Measurements from ENCODE around the gene SFSWAP. TPM values are rescaled to one million over a fixed set of nuclear protein-coding genes. Genes with fewer than 3 reads are reported as not detected.
A peak's percentile ranks its signal among the peaks of the same experiment; 100 is the strongest.
"Not testable (repeated sequence)": the region's sequence is repeated elsewhere in the genome, so short reads cannot be mapped to it uniquely, and the experiment has no call there.

The SFSWAP gene
- total RNA-seq, 1 experiment from 2014 or later: 48.1 TPM

DNA sequence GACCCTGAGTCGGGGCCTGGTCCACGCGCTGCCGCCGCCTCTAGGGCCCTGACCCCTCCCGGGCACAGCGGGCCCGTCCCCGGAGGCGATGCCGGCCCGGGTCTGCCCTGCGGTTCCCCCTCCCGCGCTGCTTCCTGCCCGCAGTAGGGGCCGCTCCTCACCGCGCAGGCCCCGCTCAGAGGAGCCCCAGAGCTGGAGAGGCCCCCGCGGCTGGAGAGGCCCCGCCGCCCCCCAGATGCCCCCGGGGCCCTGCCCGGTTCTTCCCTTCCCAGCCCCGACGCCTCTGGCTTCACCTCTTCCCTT lies 49.0 kb upstream of the SFSWAP start:
- not testable (repeated sequence) for H3K4me1 Mint-ChIP-seq; H2BK120ac ChIP-seq (ENCODE audit: low read depth, low read length, poor library complexity, severe bottlenecking); H3K9me3 ChIP-seq (ENCODE audit: control insufficient read depth, low read depth, low read length); H4K91ac ChIP-seq (ENCODE audit: insufficient read length, low read depth, low read length); H3K79me1 ChIP-seq (ENCODE audit: insufficient read depth, low read depth, low read length, poor library complexity, severe bottlenecking); H2AFZ ChIP-seq (ENCODE audit: low read length); H2BK15ac ChIP-seq (ENCODE audit: low read depth, low read length); DNase-seq; H2BK12ac ChIP-seq (ENCODE audit: insufficient read length, low read depth, low read length); H4K5ac ChIP-seq (ENCODE audit: insufficient read length, low read depth, low read length); H3K23ac ChIP-seq (ENCODE audit: insufficient read length, low read depth, low read length); H3K27me3 Mint-ChIP-seq (ENCODE audit: low read depth); H4K8ac ChIP-seq (replicated peaks; ENCODE audit: insufficient read length, low read depth, low read length); H3K27ac Mint-ChIP-seq; H3K27ac ChIP-seq (ENCODE audit: insufficient read length, low read depth, low read length); H3K79me2 ChIP-seq (ENCODE audit: insufficient read depth, low read length); H3K9me3 Mint-ChIP-seq; H3K14ac ChIP-seq (ENCODE audit: insufficient read depth, low read length); H3T11ph ChIP-seq (ENCODE audit: low read length); H3K4me1 ChIP-seq (ENCODE audit: insufficient read depth, low read length); H3K4me3 Mint-ChIP-seq; H4K20me1 ChIP-seq (ENCODE audit: control insufficient read depth, insufficient read depth, insufficient read length); H2BK5ac ChIP-seq (ENCODE audit: insufficient read length, low read length); H2AK5ac ChIP-seq (ENCODE audit: insufficient read length, low read length); H3K18ac ChIP-seq (ENCODE audit: insufficient read length, low read depth, low read length); H3K23me2 ChIP-seq (ENCODE audit: insufficient read length, low read depth, low read length, poor library complexity, severe bottlenecking); H3K27me3 ChIP-seq (ENCODE audit: insufficient read depth, low read length); H3K4me2 ChIP-seq (ENCODE audit: insufficient read depth, insufficient read length, low read length); H3K9ac ChIP-seq (ENCODE audit: extremely low read depth, insufficient read length, low read length); H2BK20ac ChIP-seq (ENCODE audit: low read depth, low read length, poor library complexity, severe bottlenecking); H3K4ac ChIP-seq (ENCODE audit: low read depth, low read length); H3K56ac ChIP-seq (ENCODE audit: insufficient read length, low read depth, low read length); H3K36me3 Mint-ChIP-seq (ENCODE audit: insufficient read depth in 1 of 3, low read depth in 3 of 3)
- WGBS (ENCODE audit: extremely low coverage, insufficient read length, low lambda C conversion rate): no CpG with 5 or more reads among the region's 28 CpGs

DNA sequence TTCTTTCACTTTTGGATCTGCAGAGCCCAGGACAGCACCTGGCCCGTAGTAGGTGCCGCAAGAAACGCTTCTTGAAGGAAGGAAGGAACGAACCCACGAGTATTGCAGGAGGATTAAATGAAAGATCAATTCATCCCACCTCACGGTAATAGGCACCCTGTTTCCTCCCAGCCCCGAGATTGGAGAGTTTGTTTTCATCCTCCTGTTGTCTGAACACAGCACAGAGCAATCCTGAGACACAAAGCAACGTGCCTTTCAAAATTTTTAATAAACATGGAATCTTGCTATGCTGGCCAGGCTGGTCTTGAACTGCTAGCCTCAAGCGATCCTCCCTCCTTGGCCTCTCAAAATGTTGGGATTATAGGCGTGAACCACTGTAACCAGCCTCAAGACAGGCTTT lies 48.5 kb upstream of the SFSWAP start:
- H3K27me3 Mint-ChIP-seq (ENCODE audit: low read depth); H3K9me3 Mint-ChIP-seq; H4K8ac ChIP-seq (replicated peaks; ENCODE audit: insufficient read length, low read depth, low read length); H3K14ac ChIP-seq (ENCODE audit: insufficient read depth, low read length); H3K27me3 ChIP-seq (ENCODE audit: insufficient read depth, low read length); H2BK5ac ChIP-seq (ENCODE audit: insufficient read length, low read length); H2BK20ac ChIP-seq (ENCODE audit: low read depth, low read length, poor library complexity, severe bottlenecking); H3K79me1 ChIP-seq (ENCODE audit: insufficient read depth, low read depth, low read length, poor library complexity, severe bottlenecking); H3T11ph ChIP-seq (ENCODE audit: low read length); H3K4me2 ChIP-seq (ENCODE audit: insufficient read depth, insufficient read length, low read length); H3K27ac Mint-ChIP-seq; H4K20me1 ChIP-seq (ENCODE audit: control insufficient read depth, insufficient read depth, insufficient read length); H3K4ac ChIP-seq (ENCODE audit: low read depth, low read length); H2BK15ac ChIP-seq (ENCODE audit: low read depth, low read length); H3K79me2 ChIP-seq (ENCODE audit: insufficient read depth, low read length); H2BK12ac ChIP-seq (ENCODE audit: insufficient read length, low read depth, low read length); H2AFZ ChIP-seq (ENCODE audit: low read length); H3K4me1 ChIP-seq (ENCODE audit: insufficient read depth, low read length); H3K4me3 Mint-ChIP-seq; H3K9ac ChIP-seq (ENCODE audit: extremely low read depth, insufficient read length, low read length); H3K23ac ChIP-seq (ENCODE audit: insufficient read length, low read depth, low read length); H3K4me1 Mint-ChIP-seq; H3K36me3 Mint-ChIP-seq (ENCODE audit: insufficient read depth in 1 of 3, low read depth in 3 of 3); H2AK5ac ChIP-seq (ENCODE audit: insufficient read length, low read length); H3K9me3 ChIP-seq (ENCODE audit: control insufficient read depth, low read depth, low read length); H3K27ac ChIP-seq (ENCODE audit: insufficient read length, low read depth, low read length); H4K5ac ChIP-seq (ENCODE audit: insufficient read length, low read depth, low read length); H2BK120ac ChIP-seq (ENCODE audit: low read depth, low read length, poor library complexity, severe bottlenecking); H3K18ac ChIP-seq (ENCODE audit: insufficient read length, low read depth, low read length); H4K91ac ChIP-seq (ENCODE audit: insufficient read length, low read depth, low read length); H3K23me2 ChIP-seq (ENCODE audit: insufficient read length, low read depth, low read length, poor library complexity, severe bottlenecking); H3K56ac ChIP-seq (ENCODE audit: insufficient read length, low read depth, low read length): not testable (repeated sequence)
- WGBS (ENCODE audit: extremely low coverage, insufficient read length, low lambda C conversion rate): no CpG with 5 or more reads among the region's 10 CpGs
- peak; percentile 31 for DNase-seq

DNA sequence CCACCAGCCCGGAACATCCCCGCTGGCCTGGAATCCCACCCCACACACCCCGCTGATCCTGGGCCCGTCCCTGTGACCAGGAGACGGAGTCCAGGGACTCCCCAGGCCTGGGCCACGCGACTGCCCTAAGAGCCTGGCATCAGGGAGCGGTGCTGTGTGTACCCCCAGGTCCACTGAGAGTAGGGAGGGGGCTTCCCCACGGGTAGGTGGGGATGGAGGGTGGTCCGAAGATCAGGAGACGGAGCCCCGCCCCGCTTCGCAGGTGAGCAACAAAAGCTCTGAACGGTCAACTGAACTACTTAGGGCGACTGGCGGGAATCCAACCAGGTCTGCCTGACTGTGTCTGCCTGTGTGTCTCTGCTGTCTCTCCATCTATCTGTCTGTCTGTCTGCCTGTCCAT lies 45.2 kb upstream of the SFSWAP start:
- peak overlapping the region in 1 of 3 experiments; percentile 15; a peak in 1 of 7 replicates for H3K27ac Mint-ChIP-seq
- not testable (repeated sequence) for H2BK15ac ChIP-seq (ENCODE audit: low read depth, low read length); H2BK5ac ChIP-seq (ENCODE audit: insufficient read length, low read length); H3K56ac ChIP-seq (ENCODE audit: insufficient read length, low read depth, low read length); H3K4me1 ChIP-seq (ENCODE audit: insufficient read depth, low read length); H3K9ac ChIP-seq (ENCODE audit: extremely low read depth, insufficient read length, low read length); H3T11ph ChIP-seq (ENCODE audit: low read length); H2BK12ac ChIP-seq (ENCODE audit: insufficient read length, low read depth, low read length); H2AK5ac ChIP-seq (ENCODE audit: insufficient read length, low read length); H3K9me3 ChIP-seq (ENCODE audit: control insufficient read depth, low read depth, low read length); H3K4me2 ChIP-seq (ENCODE audit: insufficient read depth, insufficient read length, low read length); H4K91ac ChIP-seq (ENCODE audit: insufficient read length, low read depth, low read length); H3K23me2 ChIP-seq (ENCODE audit: insufficient read length, low read depth, low read length, poor library complexity, severe bottlenecking); H3K79me2 ChIP-seq (ENCODE audit: insufficient read depth, low read length); H3K27me3 ChIP-seq (ENCODE audit: insufficient read depth, low read length); H3K79me1 ChIP-seq (ENCODE audit: insufficient read depth, low read depth, low read length, poor library complexity, severe bottlenecking); H3K23ac ChIP-seq (ENCODE audit: insufficient read length, low read depth, low read length); H3K9me3 Mint-ChIP-seq; H3K18ac ChIP-seq (ENCODE audit: insufficient read length, low read depth, low read length); H3K27me3 Mint-ChIP-seq (ENCODE audit: low read depth); H2AFZ ChIP-seq (ENCODE audit: low read length); H2BK120ac ChIP-seq (ENCODE audit: low read depth, low read length, poor library complexity, severe bottlenecking); H4K5ac ChIP-seq (ENCODE audit: insufficient read length, low read depth, low read length); H2BK20ac ChIP-seq (ENCODE audit: low read depth, low read length, poor library complexity, severe bottlenecking); H3K36me3 Mint-ChIP-seq (ENCODE audit: insufficient read depth in 1 of 3, low read depth in 3 of 3); H3K4me3 Mint-ChIP-seq; H4K8ac ChIP-seq (replicated peaks; ENCODE audit: insufficient read length, low read depth, low read length); H3K4ac ChIP-seq (ENCODE audit: low read depth, low read length); H3K4me1 Mint-ChIP-seq; H3K14ac ChIP-seq (ENCODE audit: insufficient read depth, low read length); H3K27ac ChIP-seq (ENCODE audit: insufficient read length, low read depth, low read length); H4K20me1 ChIP-seq (ENCODE audit: control insufficient read depth, insufficient read depth, insufficient read length); DNase-seq
- WGBS (ENCODE audit: extremely low coverage, insufficient read length, low lambda C conversion rate): no CpG with 5 or more reads among the region's 17 CpGs

Data from H9 (cell line).